Measurements from ENCODE around the gene SPG11. TPM values are rescaled to one million over a fixed set of nuclear protein-coding genes. Genes with fewer than 3 reads are reported as not detected.

SPG11 gene
- total RNA-seq, 1 experiment from 2014 or later: 38.3 TPM

DNA sequence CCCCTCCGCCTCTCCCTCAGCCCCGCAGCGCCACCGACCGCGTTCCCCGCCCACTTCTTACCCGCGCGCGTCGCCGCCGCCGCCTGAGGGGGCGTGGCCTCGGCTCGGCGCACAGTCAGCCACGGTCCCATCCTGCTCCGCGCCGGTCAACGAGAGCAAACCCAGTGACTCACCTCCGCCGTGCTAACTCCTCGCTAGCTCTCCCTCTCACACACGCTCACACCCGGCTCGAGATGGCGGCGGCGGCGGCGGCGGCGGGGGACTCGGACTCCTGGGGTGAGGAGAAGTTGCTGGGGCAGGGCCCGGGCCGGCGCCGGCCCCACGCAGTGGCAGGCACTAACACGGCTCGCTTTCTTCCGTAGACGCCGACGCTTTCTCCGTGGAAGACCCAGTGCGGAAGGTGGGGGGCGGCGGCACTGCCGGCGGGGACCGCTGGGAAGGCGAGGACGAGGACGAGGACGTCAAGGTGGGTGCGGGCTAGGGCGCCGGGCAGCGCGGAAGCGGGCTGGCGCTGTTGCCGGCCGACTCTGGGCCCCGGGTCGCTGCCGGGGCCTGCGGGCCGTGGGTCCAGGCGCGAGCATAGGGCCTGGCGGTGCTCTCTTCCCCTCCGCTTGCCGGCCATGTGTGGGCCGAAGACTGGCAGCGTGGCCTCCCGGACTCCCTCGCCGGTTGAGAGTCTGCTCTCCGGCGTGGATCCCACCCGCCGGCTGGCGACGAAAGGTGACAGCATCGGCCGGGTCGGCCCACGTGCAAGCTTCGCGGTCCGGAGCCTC is 126.3 kb downstream of the SPG11 start, which contains the start of gene EIF3J:
Gene EIF3J, plus strand, starts transcription at position 186 of the 773 bp plus-strand sequence. Its CDS starts 48 bp downstream, at position 234.
- peaks cover 12 to 23% of the 10 kb centered on the region in 2 experiments for H3K4me1 Mint-ChIP-seq
- Histone ChIP-seq H2BK12ac (ENCODE audit: insufficient read length, low read depth, low read length) (no peak within 1 kb of the TSS), H3K9me3 (ENCODE audit: control insufficient read depth, low read depth, low read length) (no peaks in the 10 kb centered on the region), H3K79me1 (ENCODE audit: insufficient read depth, low read depth, low read length, poor library complexity, severe bottlenecking) (no peaks in the 10 kb centered on the region), H3K27ac (ENCODE audit: insufficient read length, low read depth, low read length) (peak within 1 kb of the TSS; percentile 48), H2BK120ac (ENCODE audit: low read depth, low read length, poor library complexity, severe bottlenecking) (no peak within 1 kb of the TSS), H4K20me1 (ENCODE audit: control insufficient read depth, insufficient read depth, insufficient read length) (no peaks in the 10 kb centered on the region), H3K18ac (ENCODE audit: insufficient read length, low read depth, low read length) (peak within 1 kb of the TSS; percentile 72), H2BK5ac (ENCODE audit: insufficient read length, low read length) (peak within 1 kb of the TSS; percentile 42), H3K4ac (ENCODE audit: low read depth, low read length) (no peak within 1 kb of the TSS), H2AFZ (ENCODE audit: low read length) (peak within 1 kb of the TSS; percentile 25), H3K27me3 (ENCODE audit: insufficient read depth, low read length) (no peaks in the 10 kb centered on the region), H2BK20ac (ENCODE audit: low read depth, low read length, poor library complexity, severe bottlenecking) (no peak within 1 kb of the TSS), H2BK15ac (ENCODE audit: low read depth, low read length) (no peak within 1 kb of the TSS), H3K23me2 (ENCODE audit: insufficient read length, low read depth, low read length, poor library complexity, severe bottlenecking) (peaks cover 14% of the 10 kb centered on the region), H4K91ac (ENCODE audit: insufficient read length, low read depth, low read length) (no peak within 1 kb of the TSS), H3K56ac (ENCODE audit: insufficient read length, low read depth, low read length) (no peak within 1 kb of the TSS), H3K4me2 (ENCODE audit: insufficient read depth, insufficient read length, low read length) (peak within 1 kb of the TSS; percentile 92), H4K8ac (replicated peaks; ENCODE audit: insufficient read length, low read depth, low read length) (no peak within 1 kb of the TSS), H4K5ac (ENCODE audit: insufficient read length, low read depth, low read length) (no peak within 1 kb of the TSS), H3K14ac (ENCODE audit: insufficient read depth, low read length) (peak within 1 kb of the TSS; percentile 90), H2AK5ac (ENCODE audit: insufficient read length, low read length) (no peak within 1 kb of the TSS), H3K79me2 (ENCODE audit: insufficient read depth, low read length) (peaks cover 4% of the 10 kb centered on the region; the same call in 1 of the 2 replicates), H3K9ac (ENCODE audit: extremely low read depth, insufficient read length, low read length) (peak within 1 kb of the TSS; percentile 83), H3K4me1 (ENCODE audit: insufficient read depth, low read length) (no peaks in the 10 kb centered on the region), H3K23ac (ENCODE audit: insufficient read length, low read depth, low read length) (no peak within 1 kb of the TSS), H3T11ph (ENCODE audit: low read length) (no peak within 1 kb of the TSS)
- H3K9me3 Mint-ChIP-seq: no peaks in the 10 kb centered on the region
- no CpG with 5 or more reads among the region's 97 CpGs for WGBS (ENCODE audit: extremely low coverage, insufficient read length, low lambda C conversion rate)
- H3K4me3 Mint-ChIP-seq: peak within 1 kb of the TSS; percentile 90 to 93
- DNase-seq: peak; percentile 48
- peaks cover 23 to 45% (median 43%) of the 10 kb centered on the region in 3 experiments for H3K36me3 Mint-ChIP-seq (ENCODE audit: insufficient read depth in 1 of 3, low read depth in 3 of 3)
- TF ChIP-seq, protein P1, sequence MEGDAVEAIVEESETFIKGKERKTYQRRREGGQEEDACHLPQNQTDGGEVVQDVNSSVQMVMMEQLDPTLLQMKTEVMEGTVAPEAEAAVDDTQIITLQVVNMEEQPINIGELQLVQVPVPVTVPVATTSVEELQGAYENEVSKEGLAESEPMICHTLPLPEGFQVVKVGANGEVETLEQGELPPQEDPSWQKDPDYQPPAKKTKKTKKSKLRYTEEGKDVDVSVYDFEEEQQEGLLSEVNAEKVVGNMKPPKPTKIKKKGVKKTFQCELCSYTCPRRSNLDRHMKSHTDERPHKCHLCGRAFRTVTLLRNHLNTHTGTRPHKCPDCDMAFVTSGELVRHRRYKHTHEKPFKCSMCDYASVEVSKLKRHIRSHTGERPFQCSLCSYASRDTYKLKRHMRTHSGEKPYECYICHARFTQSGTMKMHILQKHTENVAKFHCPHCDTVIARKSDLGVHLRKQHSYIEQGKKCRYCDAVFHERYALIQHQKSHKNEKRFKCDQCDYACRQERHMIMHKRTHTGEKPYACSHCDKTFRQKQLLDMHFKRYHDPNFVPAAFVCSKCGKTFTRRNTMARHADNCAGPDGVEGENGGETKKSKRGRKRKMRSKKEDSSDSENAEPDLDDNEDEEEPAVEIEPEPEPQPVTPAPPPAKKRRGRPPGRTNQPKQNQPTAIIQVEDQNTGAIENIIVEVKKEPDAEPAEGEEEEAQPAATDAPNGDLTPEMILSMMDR (conservative IDR thresholded peaks at IDR 0.05): no peak
- no peaks in the 10 kb centered on the region for H3K27me3 Mint-ChIP-seq (ENCODE audit: low read depth)
- peak within 1 kb of the TSS; percentile 83 to 98 (median 95) for H3K27ac Mint-ChIP-seq
